GM21786 (cell line): ENCODE data around the gene CACNA1H.

ENCODE experiments used
- ATAC-seq: cut with Tn5 transposase; IDR thresholded peaks from one replicate; pipeline ENCODE4 v1.9.1; 2021; ENCODE audit not compliant: unreplicated experiment

The CACNA1H gene

GRCh38 chr16:1152651-1153259 is at the start of gene CACNA1H:
TSS of gene CACNA1H (plus strand) at chr16:1153106. CDS start at chr16:1153738, 632 bp downstream.
- ATAC-seq: no peak

DNA sequence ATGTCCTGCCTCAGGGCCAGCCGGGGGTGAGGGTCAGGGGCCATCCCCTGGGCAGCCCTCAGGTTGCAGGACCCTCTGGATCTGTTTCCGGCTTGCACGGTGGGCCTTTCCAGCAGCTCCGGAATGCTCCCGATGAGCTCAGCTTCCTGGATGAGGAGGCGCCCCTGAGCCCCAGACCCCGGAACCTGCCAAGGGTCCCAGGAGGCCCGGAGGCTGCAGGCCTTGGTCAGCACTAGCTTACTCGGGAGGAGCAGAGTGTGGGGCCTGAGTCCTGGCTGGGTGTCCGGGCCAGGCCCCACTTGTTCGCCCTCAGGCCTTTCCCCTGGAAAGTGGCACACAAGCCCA is 49.3 kb upstream of the CACNA1H start:
- ATAC-seq: no peak

DNA sequence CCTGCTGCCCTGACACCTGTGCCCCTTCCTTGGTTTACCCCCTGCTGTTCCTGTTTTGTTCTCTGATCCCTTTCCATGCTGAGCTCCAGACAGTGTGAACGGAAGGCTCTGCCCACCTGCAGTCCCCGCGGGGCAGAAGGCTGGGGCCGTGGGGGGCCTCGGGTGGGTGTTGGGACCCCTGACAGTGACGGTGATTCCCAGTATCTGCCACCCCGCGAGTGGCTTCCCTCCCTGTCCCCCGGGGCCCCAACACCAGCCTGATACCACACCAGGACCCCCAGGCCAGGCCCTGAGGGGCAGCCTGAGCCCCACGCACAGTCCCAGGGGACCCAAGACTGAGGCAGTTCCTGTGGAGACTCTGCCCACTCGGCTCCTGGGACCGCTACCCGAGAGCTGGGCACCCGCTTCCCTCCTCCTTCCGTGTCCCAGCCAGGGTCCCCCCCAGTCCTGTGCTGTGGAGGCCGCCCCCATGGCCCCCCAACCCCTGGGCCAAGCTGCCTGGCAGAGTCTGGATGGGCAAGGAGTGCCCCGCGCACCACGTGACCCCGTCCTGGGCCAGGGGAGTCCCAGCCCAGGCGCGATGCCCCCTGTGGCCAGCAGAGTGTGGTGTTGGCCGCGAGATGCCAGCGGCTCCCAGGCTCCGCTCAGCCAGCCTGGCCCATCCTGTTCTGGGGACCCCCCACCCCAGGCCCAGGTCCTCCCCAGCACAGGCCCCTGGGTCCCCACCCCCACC is 46.9 kb upstream of the CACNA1H start:
- no peak for ATAC-seq

DNA sequence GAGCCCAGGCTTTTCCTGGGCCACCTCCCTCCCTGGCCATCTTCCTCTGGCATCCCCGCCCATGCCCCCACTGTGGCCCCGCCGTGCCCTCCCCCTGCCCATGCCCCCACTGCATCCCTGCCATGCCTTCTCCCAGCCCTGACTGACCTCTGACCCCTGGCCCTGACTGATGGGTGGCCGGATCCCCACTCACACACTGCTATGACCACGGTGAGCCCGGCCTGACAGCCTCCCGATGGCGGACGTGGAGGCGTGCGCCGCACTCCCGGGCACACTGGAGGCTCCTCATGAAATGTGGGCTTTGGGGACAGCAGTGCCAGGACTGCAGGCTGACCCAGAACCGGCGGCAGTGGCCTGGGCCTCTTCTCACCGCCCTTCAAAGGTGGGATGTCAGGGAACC is 46.2 kb upstream of the CACNA1H start:
- no peak for ATAC-seq

- ATAC-seq: no peak
Observed at GRCh38 chr16:1107141-1107540, 45.8 kb upstream of the CACNA1H start.

- ATAC-seq: no peak
Observed at GRCh38 chr16:1107731-1108130, 45.2 kb upstream of the CACNA1H start.

- no peak for ATAC-seq
Observed at GRCh38 chr16:1108299-1109252, 44.3 kb upstream of the CACNA1H start.

GRCh38 chr16:1109648-1110047 is 43.3 kb upstream of the CACNA1H start:
- no peak for ATAC-seq

- no peak for ATAC-seq
Observed at GRCh38 chr16:1112506-1113184, 40.3 kb upstream of the CACNA1H start.

DNA sequence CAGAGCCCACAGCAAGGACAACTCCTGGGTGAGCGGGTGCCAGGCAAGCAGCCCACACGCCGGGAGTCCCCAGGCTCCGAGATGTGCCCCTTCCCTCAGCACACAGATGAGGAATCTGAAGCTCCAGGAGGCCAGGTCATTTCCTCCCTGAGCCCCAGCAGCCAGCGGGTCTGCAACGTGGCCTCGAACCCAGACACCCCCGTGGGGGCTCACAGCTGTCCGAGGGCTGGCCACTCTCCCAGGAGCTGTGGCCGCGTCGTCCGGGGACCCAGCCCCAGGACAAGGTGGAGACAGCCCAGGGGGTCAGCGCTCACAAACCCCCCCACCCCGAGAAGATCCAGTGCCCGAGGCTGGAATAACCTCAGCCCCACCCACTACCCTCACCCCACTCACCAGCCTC is 39.4 kb upstream of the CACNA1H start:
- no peak for ATAC-seq

- no peak for ATAC-seq
Observed at GRCh38 chr16:1113889-1114526, 38.9 kb upstream of the CACNA1H start.

- ATAC-seq: no peak
Observed at GRCh38 chr16:1116693-1117077, 36.2 kb upstream of the CACNA1H start.

DNA sequence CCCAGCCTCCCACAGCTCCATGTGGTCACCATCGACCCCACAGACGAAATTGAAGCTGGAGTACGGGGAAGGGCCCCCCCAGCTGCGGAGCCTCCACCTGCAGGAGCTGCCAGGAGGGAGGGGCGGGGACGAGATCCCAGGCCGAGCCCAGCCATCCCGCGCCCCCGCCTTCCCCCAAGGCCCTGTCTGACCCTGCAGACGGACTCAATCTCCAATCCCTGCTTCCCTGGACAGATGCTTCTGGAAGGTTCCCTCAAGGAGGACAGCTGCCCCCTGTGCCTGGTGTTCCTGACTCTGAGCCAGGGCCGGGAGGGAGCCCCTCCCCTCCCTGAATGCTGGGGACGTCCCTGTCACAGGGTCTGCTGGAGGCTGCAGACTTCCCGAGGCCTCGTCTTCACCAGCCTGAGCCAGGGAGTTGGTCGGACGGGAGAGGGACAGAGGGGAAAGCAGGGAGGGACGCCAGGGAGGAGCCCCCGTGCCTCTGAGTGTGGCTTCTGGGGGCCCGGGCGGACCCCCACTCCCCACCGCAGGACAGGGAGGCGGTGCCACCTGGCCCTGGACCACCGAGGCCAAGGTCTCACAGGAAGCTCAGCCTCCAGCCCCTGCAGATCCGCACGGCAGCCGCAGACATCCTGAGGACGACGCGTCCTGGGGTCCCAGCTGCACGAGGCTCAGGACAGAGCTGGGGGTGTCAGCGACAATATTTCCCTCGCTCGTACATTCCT is 35.6 kb upstream of the CACNA1H start:
- no peak for ATAC-seq

DNA sequence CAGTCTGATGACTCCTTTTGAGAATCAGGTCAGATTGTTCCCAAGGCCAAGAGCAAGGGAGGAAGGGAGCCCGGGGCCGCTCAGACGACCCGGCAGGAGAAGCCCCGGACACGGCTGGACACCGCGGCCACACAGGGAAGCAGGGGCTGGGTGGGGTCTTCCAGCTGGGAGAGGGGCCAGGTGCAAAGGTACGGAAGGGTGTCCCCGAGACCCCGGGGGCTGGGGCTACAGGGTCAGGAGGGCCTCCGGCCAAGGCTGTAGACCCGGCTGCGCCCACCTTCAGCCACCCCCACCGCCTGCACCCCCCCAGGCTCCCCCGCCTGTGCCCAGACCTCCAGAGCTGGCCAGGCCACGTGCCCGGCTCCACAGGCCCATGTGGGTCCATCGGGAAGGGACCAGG is 35.0 kb upstream of the CACNA1H start:
- no peak for ATAC-seq

DNA sequence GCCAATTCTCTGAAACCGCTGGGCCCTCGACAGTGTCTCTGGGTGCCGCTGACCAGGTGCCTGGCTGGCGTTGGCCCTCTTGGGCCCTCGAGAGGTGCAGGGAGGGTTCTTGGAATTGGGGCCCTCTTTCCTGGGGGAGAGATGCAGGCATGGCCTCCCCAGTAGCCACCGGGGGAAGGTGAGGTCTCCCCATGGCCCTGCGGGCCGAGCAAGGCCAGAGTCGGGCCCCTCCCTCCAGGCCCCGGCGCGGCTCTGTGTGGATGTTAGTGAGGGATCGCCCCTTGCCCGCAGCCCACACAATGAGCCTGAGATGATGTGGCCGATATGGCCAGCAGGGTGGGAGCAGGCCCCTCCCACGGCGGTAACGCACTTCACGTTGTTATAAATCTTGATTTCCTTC is 33.8 kb upstream of the CACNA1H start:
- no peak for ATAC-seq

GRCh38 chr16:1119766-1120576 is 32.9 kb upstream of the CACNA1H start:
- ATAC-seq: no peak

DNA sequence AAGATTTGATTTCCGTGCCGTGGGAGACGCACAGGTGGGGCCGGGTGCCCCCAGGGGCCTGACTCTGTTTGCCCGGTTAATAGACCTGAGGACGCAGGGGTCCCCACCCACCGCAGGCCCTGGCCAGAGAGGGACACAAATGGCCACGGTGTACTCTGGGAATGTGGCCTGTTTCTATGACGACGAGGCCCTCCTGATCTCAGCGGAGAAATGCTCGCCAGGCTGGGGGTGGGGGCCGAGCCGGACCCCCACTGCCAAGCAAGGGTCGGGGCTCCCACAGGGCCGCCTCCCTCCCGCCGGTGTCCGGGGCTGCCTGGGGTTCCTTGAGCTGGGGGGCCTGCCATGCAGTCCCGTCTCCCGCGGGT is 32.3 kb upstream of the CACNA1H start:
- no peak for ATAC-seq

DNA sequence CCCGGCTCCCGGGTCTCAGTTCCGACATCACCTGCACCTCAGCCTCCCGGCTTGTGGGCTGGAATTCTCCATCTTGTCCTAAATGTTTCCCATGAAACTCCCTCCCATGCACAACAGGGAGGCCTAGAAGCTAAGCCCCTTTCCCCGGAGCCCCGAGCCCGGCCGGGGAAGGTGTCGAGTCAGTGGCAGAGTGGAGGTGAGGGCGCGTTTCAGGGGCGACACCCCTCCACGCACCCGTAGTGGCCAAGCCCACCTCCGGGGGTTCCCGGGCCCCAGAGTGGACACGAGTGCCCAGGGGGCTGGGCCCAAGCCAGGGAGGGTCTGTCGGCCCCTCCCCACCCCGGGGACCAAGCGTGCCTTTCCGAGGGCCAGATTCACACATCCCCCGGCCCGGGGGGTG is 31.9 kb upstream of the CACNA1H start:
- no peak for ATAC-seq

- ATAC-seq: no peak
Observed at GRCh38 chr16:1121601-1122397, 31.1 kb upstream of the CACNA1H start.
